Endometrial microvascular endothelial cells (primary cell): ENCODE results near the gene ADAMTS2. TPM values are rescaled to one million over a fixed set of nuclear protein-coding genes. Genes with fewer than 3 reads are reported as not detected.

Experiments
- in situ Hi-C: cut with HindIII; loops from 2 replicates; pipeline ENCODE4 v1.10.0; 2017; ENCODE audit warnings: low sequenced_read_pairs, low pct_unique_long_range_greater_than_20kb; ENCODE audit errors: inconsistent ontology term
- total RNA-seq: library from RNA; depleted of rRNA; stranded (reverse); fragments of >200 nt; gene quantifications from one replicate; pipeline ENCODE4 v1.2.3, GENCODE V29; 2015; ENCODE audit errors: inconsistent ontology term

ADAMTS2 gene
- total RNA-seq, 1 donor from 2014 or later = 2.0 TPM

DNA sequence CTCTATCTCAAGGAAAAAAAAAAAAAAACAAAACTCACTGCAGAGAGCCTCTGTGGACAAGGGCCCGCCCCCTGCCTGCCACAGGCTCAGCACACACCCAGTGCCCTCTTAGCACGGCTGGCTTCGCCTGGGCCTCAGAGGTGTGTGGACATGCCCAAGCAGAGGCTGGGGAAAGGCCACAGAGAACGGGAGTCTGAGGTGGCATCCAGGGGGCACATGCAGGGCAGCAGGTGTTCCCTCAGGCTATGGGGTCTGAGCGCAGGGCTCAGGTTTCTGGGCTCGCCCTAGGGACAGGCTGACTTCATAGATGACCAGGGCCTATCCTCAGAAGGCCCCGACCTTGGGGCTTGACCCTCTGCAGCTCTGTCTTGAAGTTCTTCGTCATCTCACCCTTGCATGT is 146.4 kb downstream of the ADAMTS2 start:
- in situ Hi-C loops = no loop called here

DNA sequence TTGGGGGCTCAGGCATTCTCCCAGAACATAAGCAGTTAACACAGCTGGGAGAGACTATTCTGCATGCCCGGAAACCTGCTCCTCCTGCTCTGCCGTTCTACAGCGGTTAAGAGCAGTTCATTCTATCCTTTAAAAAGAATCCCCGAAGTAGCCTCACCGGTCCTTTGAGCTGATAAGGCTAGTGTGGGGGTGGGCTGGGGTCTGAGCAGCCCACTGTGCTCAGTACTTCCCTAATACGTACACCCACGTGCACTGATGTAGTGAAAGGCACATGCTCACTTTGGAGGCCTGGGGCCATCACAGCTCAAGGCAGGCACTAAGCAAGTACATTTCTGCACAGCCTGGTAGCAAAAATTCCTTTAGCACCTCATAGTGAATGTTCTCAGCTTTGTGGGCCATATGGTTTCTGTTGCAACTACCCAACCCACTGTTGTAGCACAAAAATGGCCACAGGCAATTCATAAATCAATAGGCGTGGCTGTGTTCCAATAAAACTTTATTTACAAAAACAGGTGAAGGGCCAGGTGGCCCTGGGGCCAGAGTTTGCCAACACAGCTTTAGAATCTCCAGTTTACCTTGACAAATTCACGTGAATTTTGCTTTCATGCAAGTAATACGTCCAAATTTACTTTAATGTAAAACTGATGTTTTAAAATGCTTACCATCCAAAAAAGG is 148.7 kb downstream of the ADAMTS2 start:
- in situ Hi-C loops = no loop called here

DNA sequence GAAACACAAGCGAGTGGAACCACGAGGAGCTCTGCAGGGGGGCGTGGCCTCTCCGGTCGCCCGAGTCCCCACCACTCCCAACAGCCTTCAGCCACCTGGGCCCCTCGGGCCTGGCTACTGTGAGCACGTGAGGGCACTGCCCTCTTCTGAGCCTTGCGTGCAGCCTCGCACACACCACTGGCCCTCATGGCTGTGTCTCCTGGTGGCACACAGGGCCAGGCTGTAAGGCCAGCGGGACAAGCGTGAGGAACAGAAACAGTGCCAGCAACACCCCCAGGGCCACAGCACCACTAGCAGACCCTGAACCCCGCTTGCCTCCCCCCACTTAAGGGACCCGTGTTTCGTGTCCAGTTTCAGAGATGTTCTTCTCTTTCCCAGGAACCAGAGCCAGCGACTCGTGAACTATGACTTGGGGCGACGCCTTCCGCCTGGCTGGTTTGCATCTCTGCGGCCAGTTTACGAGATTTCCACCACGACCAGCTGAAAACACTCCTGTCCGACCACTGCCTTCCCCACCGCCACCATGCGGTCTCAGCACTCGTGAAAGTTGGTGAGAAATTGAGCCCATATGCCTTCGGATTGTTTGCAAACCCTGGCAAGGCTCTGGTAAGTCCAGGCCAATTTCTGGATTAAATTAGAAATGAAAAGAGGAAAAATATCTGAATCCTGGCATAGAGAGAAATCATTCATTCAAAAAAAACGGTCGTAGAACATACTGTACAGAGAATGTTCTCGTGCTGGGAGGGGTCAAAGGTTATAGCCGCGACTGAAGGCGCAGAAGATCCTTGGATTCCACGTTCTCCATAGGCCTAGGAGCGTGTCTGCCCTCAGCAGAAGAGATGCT is 149.5 kb downstream of the ADAMTS2 start:
- in situ Hi-C loops = no loop called here

DNA sequence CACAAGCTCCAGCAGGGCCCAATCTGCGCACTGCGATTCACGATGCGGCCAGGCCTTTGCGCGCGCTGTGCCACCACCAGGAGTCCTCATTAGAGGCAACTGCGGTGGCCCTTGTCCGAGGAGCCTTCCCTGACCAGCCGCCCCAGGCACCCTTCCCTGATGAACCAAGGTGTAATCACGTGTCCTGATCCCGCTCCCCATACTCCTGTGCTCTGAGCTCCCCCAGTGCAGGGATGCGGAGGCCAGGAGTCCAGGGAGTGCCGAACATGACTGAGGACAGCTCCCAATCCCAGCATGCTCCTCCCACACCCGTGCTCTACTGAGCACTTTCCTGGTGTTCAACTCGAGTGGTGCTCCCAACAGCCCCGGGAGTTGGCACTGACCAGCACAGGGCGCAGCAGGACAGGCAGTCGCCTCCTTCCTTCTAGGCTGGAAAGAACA is 150.3 kb downstream of the ADAMTS2 start:
- in situ Hi-C loops = no loop called here

DNA sequence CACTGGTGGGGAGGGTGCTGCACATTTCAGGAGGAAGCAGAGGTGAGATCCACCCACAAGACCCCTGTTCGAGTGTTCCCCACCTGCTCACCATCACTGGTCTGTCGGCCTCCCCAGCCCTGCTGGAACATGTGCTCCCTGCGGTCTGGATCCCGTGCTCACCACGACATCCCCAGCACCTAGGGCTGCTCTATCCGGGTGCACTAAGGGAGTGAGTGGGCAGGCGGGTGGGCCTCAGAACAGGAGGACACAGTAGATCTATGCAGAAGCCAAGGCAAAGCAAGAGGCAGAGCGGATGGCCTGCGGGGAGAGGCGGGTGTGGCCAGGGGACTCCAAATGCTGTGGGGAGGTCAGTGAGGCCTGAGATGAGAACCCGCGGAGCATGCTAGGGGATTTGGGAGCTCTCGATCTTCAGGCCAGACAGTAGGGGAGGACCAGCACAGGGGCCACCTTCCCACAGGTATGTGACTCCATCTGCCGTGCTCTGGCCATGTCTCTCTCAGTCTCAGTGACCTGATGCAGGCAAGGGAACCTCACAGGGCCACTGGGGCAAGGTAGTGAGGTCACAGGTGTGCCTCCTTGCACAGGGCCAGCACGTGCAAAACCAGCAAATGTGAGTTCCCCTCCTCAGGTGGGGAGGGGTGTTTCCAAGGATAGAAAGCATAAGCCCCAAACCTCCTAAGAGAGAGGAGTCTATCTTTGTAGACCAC is 150.9 kb downstream of the ADAMTS2 start:
- in situ Hi-C loops = no loop called here

DNA sequence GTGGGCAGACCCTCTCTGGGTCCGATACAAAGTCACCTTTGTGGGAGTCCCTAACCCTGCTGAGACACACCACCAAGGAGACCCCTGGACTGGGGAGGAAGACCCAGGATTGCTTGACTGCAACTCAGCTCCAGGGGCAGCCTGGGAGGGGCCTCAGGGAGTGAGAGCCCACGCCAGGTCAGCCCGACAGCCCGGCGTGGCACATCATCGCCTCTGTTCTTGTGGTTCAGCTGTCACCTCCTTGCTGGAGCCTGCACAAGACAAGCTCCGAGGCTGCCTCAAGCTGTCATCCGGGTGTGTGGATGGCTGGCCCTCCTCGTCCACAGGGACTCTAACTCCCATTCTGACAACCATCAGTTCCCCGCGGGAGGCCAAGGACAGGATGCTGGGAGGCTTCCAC is 151.5 kb downstream of the ADAMTS2 start:
- in situ Hi-C loops = no loop called here

DNA sequence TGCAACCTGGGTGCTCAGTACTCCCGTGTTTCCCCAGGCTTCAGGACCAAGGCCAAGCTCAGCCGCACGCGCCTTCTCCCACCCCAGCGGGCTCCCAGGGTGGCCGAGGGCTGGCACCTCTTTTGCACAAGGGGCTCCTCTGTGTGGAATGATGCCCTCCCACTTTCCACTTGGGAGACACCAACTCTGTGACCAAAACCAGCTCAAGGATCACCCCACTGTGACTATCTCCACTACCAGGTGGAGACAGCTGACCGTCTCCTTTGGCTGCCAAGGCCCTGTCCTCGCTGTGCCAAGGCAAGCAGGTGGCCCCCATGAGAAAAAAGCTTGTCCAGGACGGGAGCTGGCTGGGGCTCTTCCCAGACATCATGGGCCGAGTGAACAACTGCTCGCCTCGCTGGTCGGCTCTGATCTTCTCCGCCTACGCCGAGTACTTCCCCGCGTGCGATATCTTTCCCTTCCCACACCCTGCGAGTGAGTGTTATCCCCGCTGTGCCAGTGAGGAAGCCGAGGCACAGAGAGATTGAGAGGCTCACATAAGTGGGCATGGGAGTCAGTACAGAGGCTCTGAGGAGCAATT is 152.3 kb downstream of the ADAMTS2 start:
- in situ Hi-C loops = no loop called here

DNA sequence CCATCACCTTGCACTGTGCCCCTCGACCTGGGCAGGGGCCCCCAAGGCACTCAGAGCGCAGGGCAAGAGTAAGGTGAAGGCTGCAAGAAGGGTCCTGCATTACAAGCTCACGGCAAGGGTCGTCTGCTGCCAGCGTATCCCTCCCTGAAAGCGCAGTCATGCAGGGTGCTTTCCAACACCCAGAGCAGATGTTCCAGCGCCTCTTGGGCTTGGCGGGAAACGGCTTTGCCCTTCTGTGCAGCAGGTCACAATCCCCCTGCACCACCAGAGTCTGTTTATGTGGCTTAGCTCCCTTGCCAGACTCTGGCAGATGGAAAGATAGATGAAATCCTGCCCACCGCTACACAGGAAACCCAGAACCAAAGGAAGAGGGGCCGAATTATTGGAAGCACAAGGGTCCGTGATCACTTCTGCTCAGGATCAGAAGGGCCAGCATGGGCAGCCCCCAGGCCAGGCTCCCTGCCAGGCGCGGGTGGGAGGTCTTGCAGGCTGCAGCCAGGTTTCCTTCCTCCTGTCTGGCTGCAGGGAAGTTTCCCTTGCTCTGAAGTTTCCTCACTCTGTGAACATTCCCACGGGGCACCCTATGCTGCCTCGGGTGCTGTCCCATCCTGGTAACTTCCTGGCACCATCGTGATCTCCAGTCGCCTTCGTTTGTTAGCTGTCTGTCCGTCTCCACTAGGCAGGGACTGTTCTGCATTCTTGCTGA is 152.9 kb downstream of the ADAMTS2 start:
- in situ Hi-C loops = no loop called here

DNA sequence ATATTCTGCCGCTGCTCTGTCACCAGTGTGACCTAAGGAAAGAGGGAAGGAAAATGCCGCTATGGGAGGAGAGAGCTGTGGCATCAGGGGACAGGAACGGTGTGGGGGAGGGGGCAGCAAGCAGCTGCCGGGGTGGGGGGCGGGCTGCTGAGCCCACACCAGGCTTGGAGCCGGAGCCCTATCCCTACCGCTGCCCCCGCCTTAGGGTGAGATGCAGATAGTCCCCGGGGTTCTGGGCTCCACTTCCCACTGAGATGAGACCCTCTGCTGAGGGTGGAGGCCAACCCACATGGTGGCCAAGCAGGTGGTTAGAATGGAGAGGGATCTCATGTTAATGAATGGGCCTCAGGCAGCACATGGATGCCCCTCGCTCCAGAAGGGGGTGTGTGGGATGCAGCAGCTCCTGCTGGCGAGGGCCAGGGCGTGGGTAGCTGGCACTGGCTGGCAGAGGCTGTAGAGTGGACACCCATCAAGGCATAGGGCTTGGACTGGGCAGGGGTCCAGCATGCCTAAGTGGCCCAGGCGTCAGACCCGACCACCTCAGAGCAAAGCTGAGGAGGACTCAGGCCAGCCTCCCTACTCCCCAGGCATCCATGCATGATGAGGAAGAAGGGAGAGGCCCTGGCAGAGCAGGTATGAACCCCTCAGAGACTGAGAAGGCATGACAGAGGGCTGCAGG is 153.6 kb downstream of the ADAMTS2 start:
- in situ Hi-C loops = no loop called here

DNA sequence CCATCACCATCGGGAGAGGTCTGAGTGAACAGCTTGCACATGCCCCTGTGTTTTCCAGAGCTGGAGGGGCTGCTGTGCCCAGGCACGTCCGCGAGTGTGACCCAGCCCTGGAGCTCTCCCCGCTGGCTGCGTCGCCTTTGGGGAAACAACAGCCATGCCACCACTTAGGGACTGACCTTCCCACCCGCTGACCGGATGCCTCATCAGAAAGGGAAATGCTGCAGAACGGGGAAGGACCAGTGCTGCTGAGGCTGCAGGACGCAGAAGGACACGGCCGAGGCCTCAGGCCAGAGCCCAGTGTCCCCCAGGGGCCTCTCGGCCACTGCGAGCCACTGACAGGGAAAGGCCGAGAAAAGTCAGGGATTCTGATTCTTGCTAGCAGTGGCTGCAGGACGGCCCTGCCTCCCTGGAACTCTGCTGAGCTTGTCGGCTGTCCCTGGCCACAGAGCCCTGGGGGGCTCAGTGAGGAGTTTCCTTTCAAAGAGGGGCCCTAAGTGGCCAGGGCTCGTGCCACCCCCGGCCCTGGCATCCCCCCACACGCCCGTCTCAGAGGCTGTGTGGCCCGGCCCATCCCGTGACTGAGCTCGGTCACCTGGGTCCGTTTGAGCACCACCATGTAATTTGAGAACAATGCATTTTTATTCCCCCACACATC is 154.3 kb downstream of the ADAMTS2 start:
- in situ Hi-C loops = no loop called here

DNA sequence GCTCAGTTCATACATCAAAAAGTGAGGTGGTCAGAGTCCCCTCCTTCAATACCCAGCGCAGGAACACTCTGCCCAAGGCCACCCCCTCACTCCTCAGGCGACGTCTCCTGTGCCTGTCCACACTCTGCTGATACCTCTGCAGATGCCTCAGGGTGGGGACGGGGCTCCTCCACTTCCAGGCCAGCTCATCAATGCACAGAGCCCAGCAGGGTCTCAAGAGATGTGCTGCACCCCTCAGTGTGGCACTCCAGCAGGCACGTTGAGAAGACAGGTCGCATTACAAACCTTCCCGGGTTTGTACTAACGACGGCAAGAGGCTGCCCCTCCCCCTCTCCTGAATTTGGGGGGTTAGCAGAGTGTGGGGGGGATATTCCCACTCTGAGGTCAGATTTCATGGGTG is 156.6 kb downstream of the ADAMTS2 start:
- in situ Hi-C loops = no loop called here

DNA sequence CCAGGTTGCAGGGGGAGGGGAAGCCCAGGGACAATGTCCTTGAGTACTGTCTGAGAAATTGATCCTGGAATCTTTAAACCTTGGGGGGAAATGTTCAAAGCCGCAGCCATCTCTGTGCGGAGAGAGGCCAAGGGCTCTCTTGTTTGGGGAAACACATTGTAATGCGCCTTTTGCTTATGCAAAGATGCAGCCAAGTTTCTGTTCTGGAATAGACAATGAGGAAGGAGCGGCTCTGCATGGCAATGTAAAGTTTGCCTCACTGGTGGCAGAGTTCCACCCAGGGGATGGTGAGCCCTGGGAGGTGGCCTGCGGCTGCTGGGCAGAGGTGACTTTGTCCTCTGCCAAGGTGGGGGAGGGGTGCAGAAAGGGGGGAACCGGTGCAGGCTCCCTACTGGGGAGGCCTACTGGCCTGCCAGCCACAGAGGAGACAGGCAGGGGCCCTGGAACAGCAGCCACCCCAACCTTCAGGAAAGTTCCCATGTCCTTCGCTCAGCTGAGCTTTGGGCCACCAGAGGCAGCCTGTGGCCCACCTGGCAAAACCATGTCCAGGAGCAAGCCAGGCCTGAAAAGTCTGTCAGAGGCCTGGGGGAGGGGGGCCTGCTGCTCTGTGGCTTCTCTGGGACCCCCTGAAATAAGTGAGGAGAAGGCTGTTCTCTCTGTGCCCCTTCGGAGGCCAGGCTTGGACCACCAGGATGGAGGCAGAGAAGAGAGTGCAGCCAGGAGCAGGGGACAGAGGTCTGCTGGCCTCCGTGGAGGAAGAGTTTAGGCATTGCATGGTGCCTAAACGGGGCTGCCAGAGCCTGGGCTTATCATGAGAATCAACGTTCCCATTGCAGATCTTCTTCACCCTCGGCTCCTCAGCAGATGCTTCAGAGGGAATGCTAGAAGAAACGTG is 157.3 kb downstream of the ADAMTS2 start:
- in situ Hi-C loops = no loop called here

DNA sequence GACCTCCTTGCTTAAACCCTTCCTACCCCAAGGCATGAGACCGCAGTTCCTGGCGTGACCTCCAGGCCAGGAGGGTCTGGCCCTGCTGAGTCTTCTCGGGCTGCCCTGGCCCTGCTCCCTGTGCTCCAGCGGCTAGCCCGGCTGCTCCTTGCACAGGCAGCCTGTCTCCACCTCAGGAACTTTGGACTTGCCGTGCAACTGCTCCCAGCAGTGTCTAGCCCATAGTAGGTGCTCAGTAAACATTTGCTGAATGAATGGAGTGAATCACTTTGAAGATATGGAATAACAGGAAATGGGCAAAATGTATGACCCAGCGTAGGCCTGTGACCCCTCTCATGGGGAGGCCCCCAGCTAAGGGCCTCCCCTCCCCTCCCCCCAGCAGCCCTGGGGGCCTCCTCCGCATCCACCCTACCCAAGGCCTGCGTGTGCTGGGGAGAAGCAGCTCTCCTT is 158.0 kb downstream of the ADAMTS2 start:
- in situ Hi-C loops = no loop called here

DNA sequence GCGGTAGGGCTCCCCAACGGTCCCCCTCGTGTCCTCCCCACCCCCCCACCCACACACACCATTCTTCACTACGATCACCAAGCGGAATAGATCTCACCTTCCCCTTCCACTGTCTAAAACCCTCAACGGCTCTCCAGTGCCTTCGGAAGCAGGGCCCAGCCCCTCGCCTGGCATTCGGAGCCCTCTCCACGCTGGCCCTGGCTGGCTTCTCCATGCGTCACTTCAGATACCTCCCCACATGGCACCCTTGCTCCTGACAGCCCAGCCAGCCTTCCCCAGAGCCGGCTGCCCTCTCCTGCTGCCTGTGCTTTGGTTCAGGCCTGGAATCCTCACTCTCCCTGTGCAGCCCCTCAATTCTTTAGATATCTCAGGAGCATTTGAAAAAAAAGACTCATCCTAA is 158.5 kb downstream of the ADAMTS2 start:
- in situ Hi-C loops = no loop called here

DNA sequence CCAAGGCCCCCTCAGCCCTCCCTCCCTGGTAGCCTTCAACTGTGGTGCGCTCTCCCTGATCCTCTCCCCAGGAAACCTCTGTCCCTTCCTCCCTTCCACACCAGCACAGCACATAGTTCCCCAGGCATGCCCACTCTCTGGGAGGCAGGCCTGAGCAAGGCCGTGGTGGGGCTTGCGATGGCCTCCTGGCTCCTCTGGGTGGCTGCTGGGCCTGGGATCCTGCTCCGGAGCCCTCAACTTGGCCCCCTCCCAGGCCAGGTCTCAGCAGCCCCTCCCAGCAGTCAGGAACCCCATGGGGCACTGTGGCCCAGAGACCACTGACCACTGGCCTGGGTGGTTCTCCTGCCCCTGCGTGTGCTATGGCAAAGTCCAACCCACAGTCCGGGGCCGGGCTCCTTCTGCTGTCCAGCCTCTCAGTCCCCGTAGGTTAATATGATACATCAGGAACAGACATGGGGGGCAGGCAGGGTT is 159.3 kb downstream of the ADAMTS2 start:
- in situ Hi-C loops = no loop called here

DNA sequence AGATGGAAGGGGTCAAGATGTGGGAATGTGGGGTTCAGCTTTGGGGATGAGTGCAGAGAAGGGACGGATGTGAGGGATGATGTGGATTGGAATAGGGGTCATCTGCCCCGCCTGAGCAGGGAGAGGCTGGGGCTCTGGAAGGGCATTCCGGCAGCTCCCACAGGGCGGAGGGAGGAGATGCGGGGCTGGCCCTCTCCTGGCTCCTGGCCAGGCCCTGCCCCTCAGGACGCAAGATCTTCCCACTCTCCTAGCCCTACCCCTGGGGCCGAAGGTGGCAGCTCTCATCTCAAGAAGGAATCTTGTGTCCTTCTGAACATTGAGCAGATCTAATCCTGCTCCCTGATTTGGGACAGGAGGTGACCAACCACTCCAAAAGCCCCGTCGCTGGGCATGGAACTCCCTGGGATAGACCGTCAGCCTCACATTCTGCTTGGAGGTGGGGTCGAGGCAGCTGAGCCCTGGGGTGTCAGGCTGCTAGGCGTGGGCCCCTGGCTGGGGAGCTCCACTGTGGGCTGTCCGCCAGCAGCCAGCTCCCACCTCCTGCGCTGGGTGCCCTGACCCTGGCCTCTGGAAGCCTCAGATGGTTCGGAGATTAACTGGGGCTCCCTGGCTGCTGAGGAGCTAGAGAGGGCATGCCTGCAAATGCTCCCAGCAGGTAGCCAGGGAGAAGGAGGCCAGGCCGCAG is 159.9 kb downstream of the ADAMTS2 start:
- in situ Hi-C loops = no loop called here
